Activated CD4-positive, alpha-beta T cell treated with anti-CD3 and anti-CD28 coated beads, Interleukin-2, amount 50 U/mL, for 4 hours (primary cell): Measurements from ENCODE around the gene C9.
"Not testable (repeated sequence)": the region's sequence is repeated elsewhere in the genome, so short reads cannot be mapped to it uniquely, and the experiment has no call there.

Source experiments
- DNase-seq, 2 experiments: peaks; one replicate each; pipeline ENCODE4 v3.0.0-alpha.2; 2020

C9 gene

GRCh38 chr5:39370555-39371366, 6.5 kb upstream of the C9 start:
- no peak for DNase-seq

GRCh38 chr5:39369123-39369815, 5.0 kb upstream of the C9 start:
- DNase-seq = no peak

GRCh38 chr5:39368116-39368515, 3.8 kb upstream of the C9 start:
- DNase-seq = no peak

GRCh38 chr5:39367711-39368110, 3.4 kb upstream of the C9 start:
- no peak for DNase-seq

GRCh38 chr5:39363217-39363616, 1.1 kb downstream of the C9 start:
- DNase-seq = no peak

GRCh38 chr5:39362646-39363045, 1.6 kb downstream of the C9 start:
- no peak for DNase-seq

GRCh38 chr5:39361306-39361705, 3.0 kb downstream of the C9 start:
- DNase-seq = no peak

GRCh38 chr5:39360471-39361111, 3.7 kb downstream of the C9 start:
- DNase-seq = no peak

GRCh38 chr5:39356263-39356662, 8.0 kb downstream of the C9 start:
- no peak for DNase-seq

GRCh38 chr5:39355324-39355723, 9.0 kb downstream of the C9 start:
- no peak for DNase-seq

GRCh38 chr5:39353717-39354399, 10.4 kb downstream of the C9 start:
- DNase-seq = no peak

- no peak for DNase-seq
Observed at GRCh38 chr5:39352951-39353350, 11.3 kb downstream of the C9 start.

GRCh38 chr5:39352170-39352569, 12.1 kb downstream of the C9 start:
- DNase-seq = no peak

- no peak for DNase-seq
Observed at GRCh38 chr5:39349484-39349883, 14.8 kb downstream of the C9 start.

- no peak for DNase-seq
Observed at GRCh38 chr5:39342460-39342859, 21.8 kb downstream of the C9 start.

GRCh38 chr5:39341896-39342295, 22.4 kb downstream of the C9 start:
- DNase-seq = no peak

- DNase-seq = no peak
Observed at GRCh38 chr5:39340506-39340905, 23.8 kb downstream of the C9 start.

GRCh38 chr5:39337252-39337915, 26.9 kb downstream of the C9 start:
- no peak for DNase-seq

GRCh38 chr5:39334296-39334695, 30.0 kb downstream of the C9 start:
- not testable (repeated sequence) for DNase-seq

GRCh38 chr5:39333104-39333503, 31.2 kb downstream of the C9 start:
- DNase-seq = no peak

GRCh38 chr5:39331861-39332381, 32.4 kb downstream of the C9 start:
- no peak for DNase-seq

- no peak for DNase-seq
Observed at GRCh38 chr5:39328731-39329130, 35.6 kb downstream of the C9 start.

- DNase-seq = no peak
Observed at GRCh38 chr5:39323542-39323941, 40.8 kb downstream of the C9 start.
